SKM-1 treated with dmso at 0.1 percent for 144 hours (cell line): ENCODE measurements around the gene DCLK1.

ENCODE experiments used
- DNase-seq: peaks from one replicate; lab custom pipeline; 2025; ENCODE audit not compliant: unreplicated experiment; lab: John Stamatoyannopoulos, UW

The DCLK1 gene

DNA sequence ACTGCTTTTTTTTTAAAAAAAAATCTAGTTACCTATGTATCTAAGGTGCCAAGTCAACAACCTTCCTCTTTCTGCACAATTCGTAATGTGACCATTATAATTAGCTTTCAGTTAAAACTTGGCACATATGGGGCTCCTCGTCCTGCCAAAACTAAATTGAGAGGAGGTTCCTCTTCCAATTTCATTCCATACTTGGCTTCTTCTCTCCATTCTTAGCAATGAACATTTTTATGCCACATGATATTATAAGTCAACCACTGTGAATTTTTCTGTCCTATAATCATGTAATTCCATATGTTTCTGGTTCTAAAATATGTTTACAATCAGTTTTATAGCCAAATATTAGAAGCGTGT, 177.0 kb downstream of the DCLK1 start:
- no peak for DNase-seq

DNA sequence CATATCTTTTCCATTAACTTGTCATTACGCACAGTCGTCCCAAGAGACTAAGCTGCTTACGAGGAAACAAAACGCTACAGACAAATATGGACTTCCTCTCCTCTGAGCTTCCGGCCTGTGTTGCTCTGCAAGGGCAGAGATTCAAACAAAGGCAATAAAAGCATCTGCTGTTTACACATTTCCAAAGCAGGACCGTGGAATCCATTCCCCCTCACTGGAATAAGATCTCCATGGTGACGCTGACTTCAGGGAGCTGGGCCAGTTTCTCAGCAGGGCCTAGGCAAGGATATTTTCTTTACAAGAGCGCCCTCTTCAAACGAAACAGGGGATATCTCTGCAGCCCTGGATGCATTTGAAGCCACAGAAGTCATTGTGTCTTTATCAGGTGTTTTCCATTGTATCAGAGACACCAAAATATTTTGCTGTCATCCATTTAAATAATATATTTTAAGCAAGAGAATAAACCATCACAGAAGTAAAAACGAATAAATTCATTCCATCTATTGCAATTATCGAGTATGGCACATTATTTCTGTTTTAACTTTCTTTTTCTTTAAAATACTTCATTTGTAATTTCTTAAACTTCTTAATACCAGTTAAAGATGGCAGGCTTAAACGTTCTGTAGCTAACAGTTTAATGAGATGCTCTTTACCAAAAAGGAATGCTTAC, 177.5 kb downstream of the DCLK1 start:
- DNase-seq = no peak

DNA sequence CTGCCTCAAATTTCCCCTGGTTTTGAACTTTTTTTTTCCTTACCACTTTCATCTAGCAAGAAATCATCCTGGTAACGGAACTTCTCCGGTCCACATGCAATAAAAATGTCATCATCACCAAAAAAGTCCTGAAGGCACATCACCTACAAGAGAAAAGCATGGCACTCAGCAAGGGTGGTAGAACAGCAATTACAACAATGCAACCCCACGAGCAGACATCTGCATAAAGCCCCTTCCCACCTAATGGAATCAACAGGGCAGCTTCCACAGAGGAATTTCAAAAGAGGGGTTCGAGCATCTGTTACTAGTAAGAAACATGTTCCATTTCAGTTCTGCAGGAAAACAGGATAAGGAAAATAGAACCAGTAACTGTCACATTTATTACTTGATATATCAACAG, 183.9 kb downstream of the DCLK1 start:
- no peak for DNase-seq

DNA sequence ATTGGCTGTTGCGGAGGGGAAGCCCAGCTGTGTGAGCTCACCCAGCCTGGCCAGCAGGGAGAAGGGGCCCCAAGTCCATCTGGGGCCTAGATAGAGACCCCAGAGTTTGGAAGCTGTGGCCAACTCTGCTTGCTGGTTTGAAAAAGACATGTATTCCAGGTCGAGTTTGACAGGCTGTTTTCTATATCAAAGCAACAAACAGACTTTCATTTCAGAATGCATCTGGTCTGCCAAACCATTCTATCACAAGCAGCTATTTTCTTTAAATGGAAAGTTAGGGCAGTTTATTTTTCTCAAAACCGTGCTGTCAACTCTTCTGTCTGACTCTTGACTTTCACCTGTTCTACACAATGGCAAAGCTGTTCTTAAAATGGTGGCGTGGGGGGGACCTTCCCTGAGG, 185.8 kb downstream of the DCLK1 start:
- no peak for DNase-seq

DNA sequence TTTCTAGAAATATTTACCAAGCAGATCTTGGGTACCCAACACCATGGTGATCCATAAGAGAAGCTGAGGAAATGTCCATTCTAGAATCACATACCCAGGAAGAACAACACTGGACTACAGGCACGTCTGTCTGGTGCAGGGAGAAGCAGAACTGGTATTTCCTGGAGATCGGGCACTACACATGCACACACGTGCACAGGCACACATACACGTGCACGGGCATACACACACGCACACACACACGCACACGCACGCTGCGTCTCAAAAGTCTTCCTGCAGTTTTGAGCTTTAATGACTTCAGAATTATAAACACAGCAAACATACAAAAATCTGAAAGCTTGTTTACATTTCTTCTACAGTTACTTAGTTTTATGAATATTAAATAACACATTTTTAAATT, 189.8 kb downstream of the DCLK1 start:
- DNase-seq = no peak

DNA sequence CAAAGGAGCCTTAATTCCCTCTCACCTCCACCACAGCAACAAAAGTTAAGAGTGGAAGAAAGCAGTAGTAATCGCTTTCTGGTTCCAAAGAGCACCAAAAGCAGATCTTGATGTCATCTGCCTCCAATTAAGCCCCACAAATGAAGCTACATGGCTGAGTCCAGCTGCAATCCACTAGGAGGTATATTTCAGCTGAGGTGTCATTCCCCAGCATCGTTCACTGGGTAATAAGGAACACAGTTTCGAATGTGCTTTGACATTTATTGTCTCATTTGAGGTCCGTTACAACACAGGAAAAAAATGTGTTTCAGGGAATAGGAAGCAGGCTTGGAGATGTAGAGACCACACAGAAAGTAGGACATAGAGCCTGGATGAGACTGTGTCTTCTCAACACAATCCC, 190.4 kb downstream of the DCLK1 start:
- DNase-seq = no peak

DNA sequence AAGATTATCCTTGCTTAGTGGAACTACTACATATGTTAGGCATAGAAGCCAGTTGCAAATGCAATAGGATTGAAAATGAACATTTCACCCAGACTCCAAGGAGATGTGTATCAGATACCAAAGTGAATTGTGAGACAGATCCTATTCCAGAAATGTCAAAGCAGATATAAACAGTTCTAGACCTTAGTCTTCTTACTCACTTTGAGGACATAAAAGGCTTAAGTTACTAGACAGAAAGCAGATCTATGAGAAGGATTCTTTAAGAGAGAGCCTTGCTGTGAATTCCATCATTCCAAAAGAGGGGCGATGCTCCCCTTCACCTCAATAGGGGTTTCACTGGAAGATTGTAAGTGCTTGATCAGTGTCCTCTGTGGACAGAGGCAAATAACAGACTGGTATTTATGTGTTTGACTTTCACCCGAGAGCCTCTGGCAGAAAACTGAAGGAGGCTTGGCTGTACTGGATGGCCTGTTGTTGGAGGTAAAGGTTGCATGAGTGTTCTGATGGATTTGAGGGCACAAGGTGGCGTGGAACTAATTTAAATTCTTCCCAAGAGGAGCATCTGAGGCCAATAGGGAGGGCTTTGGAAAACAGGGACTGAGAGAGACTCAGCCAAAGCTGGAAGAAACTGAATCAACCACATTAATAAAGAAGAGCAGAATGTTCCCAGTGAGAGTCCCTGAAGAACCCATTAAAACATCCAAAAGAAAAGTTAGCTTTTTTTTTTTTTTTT, 194.8 kb downstream of the DCLK1 start:
- no peak for DNase-seq

DNA sequence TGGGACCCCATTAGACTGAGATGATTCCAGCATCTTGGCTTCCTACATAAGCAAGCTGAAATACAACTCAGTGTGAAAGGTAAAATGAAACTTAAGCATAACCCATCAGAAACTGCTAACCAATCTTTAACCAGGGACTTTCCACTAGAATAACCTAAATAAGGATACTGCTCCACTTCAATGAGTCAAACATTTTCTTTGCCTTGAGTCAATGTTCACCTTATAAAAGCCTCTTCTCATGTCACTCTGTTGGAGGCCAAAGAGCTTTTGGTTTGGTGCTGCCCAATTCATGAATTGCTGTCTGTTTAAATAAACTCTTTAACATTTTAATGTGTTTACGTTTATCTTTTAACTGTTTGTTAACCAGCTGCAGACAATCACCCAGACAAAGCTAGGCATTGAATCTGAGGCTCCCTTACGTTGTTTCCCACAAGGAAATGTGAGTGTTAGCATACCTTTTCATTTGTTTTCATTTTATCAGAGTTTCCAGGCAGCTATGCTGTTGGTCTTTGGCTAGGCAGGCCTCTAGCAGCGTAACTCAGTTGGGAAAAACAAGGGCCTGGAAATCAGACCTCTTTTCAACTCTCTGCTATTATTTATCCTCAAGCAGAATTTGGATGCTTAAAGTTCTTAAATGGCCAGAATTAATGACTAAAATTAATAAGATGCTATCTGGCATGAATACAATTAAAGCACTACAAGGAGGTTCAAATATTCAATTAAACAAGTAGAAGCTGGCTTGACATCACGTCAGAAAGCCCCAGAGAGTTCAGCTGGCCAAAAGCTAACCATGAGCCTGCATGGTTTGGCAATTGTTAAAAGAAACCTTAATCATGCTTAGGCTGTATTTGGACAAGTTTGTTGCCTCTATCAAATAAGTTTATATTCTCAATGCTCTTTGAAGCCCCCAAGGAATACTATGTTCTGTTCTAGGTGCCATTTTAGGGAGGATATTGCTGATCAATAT, 200.2 kb downstream of the DCLK1 start:
- DNase-seq = no peak

DNA sequence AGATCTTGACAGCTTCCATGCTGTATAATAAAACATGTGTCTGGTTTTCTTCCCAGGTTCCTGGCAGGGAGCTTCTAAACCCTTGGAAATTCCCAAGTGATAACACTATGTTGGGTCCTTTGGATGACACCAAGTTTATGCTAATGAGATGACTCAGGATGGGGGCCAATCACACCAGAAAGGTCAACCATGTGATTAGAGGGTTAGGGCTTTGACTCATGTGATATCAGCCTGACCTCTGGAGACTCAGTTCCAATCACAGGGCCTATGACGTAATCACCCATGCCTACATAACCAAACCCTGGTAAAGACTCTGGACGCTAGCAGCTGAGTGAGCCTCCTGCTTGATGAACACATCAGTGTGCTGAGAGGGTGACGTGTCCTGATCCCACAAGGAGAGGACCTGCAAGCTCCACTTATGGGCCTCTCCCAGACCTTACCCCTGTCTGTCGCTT, 203.6 kb downstream of the DCLK1 start:
- DNase-seq = no peak

DNA sequence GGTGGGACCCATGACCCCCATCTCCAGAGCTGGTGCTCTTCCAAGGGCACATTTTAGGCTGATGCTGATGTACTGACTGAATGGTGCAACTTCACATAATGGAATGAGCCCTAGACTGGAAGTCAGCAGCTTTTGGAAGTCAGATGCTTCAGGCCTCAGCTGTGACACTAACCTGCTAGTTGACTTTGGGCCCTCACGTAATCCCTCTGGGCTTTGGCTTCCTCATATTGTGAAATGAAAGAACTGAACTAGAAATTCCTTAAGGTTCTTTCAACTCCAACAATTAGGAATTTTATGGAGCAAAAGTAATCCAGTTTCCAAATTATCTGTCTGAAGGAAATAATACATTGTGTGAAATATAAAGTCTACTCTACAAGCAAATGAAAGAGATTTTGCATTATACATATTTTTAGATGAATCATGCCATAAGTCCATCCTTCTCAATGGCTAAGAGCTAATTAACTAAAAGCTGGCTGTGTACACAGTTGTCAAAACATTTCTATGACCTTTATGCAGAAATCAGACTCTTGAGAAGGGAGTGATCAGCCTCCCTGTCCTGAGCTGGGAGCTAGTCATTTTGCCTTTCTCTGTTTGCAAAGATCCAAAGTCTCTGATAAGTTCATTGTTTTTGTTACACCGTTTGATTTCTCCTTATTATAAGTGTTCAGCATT, 204.2 kb downstream of the DCLK1 start:
- DNase-seq = no peak

DNA sequence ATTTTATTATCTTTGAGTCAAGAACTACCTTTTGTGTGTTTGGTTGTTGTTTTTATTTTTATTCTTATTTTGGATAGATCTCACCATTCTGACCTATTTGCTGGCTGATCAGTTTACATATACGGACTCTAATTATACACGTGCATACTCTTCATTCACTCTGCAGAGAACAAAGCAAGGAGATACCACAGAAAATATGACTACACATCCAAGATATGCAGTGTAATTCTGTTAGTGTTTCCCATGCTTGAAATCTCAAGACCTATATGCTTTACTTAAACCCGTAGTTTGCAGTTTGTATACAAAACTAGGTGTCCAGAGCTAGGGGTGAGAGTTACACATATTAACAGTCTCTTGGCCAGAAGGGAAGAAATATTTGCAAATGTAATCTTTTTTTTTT, 205.5 kb downstream of the DCLK1 start:
- DNase-seq = no peak

DNA sequence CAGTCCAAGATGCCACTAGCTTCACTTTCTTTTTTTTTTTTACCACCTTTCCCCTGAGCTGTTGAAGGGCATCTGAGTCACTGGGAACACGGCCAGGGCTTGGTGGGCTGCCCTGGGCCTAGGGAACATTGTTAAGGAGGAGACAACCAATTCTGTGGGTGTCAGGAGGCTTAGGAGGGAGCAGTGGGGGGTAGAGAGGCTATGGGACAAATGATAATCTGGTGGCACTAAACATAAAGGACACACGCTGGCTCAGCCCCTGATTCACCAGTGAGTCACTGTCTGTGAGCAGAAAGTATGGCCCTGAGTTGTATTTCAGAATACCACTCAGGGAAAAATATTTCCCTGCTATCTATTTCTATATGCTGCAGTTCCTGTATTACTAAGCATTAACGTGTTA, 207.8 kb downstream of the DCLK1 start:
- no peak for DNase-seq

DNA sequence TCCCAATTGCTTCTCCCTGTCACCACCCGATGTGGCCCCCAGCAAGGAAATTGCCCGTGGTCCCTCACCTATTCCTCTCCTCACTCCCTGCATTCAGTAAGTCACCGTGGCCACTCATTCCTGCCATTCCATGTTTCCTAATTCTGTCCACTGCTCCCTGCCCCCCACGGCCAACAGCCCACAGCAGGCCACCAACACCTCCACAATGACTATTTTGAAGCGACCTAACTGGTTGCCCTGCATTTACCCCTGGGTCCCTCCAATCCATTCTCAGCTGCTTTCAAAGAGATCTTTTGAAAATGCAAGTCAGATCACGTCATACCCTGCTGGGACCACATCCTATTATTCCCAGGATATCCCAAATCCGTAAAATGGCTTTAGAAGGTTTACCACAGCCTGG, 210.4 kb downstream of the DCLK1 start:
- no peak for DNase-seq

DNA sequence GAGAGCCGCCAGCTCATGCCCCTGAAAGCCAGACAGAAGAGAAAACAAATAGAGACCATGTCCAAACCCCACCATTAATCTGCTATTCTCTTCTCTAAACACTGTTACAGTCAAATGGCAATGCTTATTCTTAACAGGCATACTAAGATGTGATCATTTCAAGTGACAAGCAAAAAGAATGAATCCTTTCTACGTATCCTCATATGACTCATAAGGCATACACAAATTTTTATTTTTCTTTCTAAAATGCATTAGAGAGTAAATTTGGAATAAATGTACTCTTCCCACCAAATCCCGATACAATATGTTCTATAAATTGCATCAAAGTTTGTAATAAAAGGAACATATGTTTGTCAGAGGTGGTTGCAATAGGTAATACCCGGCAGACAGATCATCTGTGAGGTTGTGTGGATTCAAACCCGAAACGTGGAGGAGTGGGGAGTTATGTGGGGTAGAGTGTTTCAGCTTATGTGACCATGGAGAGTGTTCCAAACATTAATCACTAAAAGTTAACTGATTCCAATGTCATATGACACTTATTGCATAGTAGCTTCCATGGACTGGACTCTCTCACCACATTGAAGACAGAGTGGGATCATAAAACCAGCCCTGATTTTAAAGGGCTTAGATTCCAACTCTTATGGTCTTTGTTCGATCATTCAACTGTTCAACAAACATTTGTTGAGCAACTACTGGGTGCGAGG, 213.1 kb downstream of the DCLK1 start:
- no peak for DNase-seq

DNA sequence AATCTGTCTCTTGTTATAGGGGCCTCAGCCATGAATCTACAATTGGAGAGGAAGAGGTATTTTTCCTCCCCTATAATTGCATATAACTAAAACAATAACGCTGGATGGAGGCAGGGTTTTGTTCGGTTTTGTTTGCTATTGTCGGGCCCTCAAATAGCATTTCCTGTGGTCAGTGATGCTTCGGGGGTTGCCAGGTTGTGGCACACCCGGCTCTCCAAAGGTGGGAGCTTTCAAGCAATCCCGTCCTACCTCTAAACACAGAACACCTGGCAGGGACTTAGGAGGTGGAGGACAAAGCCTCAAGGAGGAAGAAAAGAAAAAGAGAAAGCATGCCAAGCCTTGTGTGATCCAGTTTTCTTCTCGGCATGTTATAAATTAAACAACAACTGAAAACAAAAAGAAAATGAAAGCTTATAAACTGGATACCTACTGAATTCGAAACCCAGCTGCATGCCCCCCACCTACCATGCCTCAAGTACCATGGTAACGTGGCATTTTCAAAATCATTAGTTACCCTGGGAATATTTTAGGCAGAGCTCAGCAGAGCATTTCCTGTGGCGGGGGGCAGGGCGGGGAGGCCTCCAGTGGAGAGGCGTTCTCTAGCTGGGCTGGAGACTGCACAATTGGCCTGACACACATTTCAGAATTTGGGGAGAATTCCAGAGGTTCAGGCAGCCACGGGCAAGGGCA, 213.8 kb downstream of the DCLK1 start:
- no peak for DNase-seq

DNA sequence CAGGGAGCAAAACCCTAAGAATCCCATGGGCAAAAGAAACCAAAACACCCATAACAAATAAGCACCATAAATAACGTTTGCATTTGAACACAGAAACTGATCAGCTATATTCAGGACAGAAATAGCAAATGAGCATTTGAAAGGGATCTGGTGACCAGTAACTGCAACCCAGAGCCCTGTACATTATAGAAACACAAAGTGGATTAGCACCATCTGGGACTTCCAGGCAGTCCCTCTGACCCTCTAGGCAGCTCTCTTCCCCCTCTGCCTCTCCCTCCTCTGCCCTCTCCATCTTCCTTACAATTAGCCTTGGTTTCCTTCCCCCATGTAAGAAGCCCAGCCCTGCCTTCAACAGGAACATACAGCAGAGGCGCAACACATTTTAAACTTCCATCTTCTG, 215.0 kb downstream of the DCLK1 start:
- DNase-seq = no peak

DNA sequence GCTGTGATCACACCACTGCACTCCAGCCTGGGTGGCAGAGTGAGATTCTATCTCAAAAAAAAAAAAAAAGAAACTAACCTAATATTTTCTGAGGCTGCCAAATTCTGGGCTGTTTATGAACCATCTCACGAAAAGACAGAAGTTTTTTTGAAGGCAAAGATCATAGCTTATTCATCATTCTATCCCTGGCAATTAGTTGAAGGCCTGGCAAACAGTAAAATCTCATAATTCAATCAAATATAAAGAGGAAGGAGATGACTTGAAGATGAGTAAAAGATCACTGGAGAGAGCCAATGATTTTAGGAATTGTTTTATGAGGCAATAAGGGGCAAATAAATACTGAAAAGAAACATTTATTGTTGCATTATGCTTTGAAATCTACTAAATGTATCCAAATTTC, 216.5 kb downstream of the DCLK1 start:
- no peak for DNase-seq

DNA sequence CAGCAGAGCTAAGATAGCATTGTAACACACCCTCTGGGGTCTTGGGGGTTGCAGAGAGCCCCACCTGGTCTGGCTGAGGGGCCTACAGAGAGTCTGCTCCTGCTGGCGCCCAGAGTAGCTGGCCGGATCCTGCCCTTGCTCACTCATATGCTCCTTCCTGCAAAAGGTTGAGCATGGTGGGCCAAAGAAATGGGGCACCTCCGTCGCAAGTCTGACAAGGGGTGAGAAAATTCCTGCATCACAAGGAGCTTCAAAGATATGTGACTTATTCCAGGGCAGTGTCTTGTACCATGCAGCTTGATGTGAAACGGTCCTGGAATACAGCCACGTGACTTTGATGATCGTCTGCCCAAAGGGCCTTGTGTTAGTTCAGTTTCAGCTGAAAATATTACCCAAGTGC, 218.3 kb downstream of the DCLK1 start:
- no peak for DNase-seq

DNA sequence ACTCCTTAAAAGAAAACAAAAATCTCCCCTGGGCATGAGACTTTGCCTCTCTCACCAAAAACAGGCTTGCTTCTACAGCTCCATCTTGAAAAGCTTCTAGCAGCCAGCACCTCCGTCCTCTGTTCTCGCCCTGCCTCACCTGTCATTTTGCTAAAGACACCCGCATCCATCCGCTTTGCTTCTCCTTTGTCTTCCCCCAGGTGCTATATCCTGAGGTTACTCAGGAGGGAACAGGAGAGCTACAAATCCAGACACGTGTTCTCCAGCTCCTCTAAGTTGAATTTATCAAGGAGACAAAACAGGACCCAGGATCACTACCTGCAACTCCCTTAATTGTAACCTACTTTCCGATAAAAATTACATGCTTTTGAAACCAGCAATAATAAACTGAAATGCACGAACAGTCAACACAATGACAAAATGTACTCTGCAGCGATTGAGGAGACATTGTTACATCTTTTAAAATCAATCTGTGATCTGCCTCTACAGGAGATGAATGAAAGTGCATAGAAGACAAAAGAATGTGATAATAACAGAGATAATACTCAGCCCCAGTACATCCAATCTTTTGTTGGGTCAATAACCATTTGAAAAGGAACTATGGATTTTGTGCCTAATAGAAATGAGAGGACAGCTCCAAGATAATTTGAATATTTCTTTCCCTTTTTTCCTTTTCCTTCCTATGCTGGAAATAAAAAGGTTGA, 221.2 kb downstream of the DCLK1 start:
- DNase-seq = no peak
